K562 (cell line): ENCODE results near the gene PPM1N. TPM values are rescaled to one million over a fixed set of nuclear protein-coding genes. Genes with fewer than 3 reads are reported as not detected.

Source experiments
- ATF3 ChIP-seq, 2 experiments: fragments of 450-650 bp in 1 of 2; sonication (generic) in 1 of 2; formaldehyde crosslinking in 1 of 2; IDR thresholded peaks in 1 of 2; conservative IDR thresholded peaks in 1 of 2; 2 replicates each; pipeline versions ENCODE4 v1.6.1 to v1.8.1; 2016 to 2023; ENCODE audit warnings: mild to moderate bottlenecking in 2 of 2, moderate library complexity in 2 of 2, inconsistent platforms in 1 of 2, missing genetic modification reagents in 1 of 2
- CTBP1 ChIP-seq: fragments of 450-650 bp; IDR thresholded peaks from 2 replicates; pipeline ENCODE4 v1.6.1; 2016; ENCODE audit warnings: borderline replicate concordance
- GATA2 ChIP-seq: sonication (generic); formaldehyde crosslinking; IDR thresholded peaks from 2 replicates; pipeline ENCODE4 v1.4.0; 2020; ENCODE audit warnings: mild to moderate bottlenecking, missing genetic modification reagents
- MCM7 ChIP-seq, 2 experiments: fragments of 450-650 bp; IDR thresholded peaks; 2 replicates each; pipeline ENCODE4 v1.6.1; 2016 to 2018
- NCOA4 ChIP-seq: fragments of 450-650 bp; IDR thresholded peaks from 2 replicates; pipeline ENCODE4 v1.6.1; 2018; ENCODE audit warnings: mild to moderate bottlenecking; ENCODE audit not compliant: partially characterized antibody
- PRDM10 ChIP-seq: fragments of 450-650 bp; IDR thresholded peaks from 2 replicates; pipeline ENCODE4 v1.6.1; 2018; ENCODE audit not compliant: partially characterized antibody
- RAD21 ChIP-seq, 2 experiments: fragments of 250-450 bp in 1 of 2; fragments of 450-650 bp in 1 of 2; sonication (Bioruptor Pico) in 1 of 2; formaldehyde crosslinking in 1 of 2; IDR thresholded peaks in 1 of 2; conservative IDR thresholded peaks in 1 of 2; 2 replicates each; pipeline versions ENCODE4 v1.4.0 to v1.8.0; 2020 to 2022; ENCODE audit warnings: mild to moderate bottlenecking in 2 of 2, moderate library complexity in 1 of 2
- RBFOX2 ChIP-seq: fragments of 200-400 bp; formaldehyde crosslinking; IDR thresholded peaks from 2 replicates; pipeline ENCODE4 v1.6.1; 2017; ENCODE audit warnings: low read depth, mild to moderate bottlenecking, low read length, moderate library complexity
- RBM34 ChIP-seq: fragments of 200-400 bp; formaldehyde crosslinking; IDR thresholded peaks from 2 replicates; pipeline ENCODE4 v1.6.1; 2018; ENCODE audit warnings: low read length, borderline replicate concordance; ENCODE audit not compliant: insufficient read depth
- STAT6 ChIP-seq: sonication (generic); formaldehyde crosslinking; IDR thresholded peaks from 2 replicates; pipeline ENCODE4 v1.8.1; 2023; ENCODE audit warnings: mild to moderate bottlenecking, missing genetic modification reagents
- TAL1 ChIP-seq: fragments of 450-650 bp; IDR thresholded peaks from 2 replicates; pipeline ENCODE4 v1.6.1; 2016; ENCODE audit warnings: mild to moderate bottlenecking
- TFAP4 ChIP-seq: sonication (generic); formaldehyde crosslinking; IDR thresholded peaks from 2 replicates; pipeline ENCODE4 v1.8.0; 2022; ENCODE audit warnings: missing genetic modification reagents, mild to moderate bottlenecking, moderate library complexity, borderline replicate concordance
- ZBTB43 ChIP-seq: sonication (generic); formaldehyde crosslinking; IDR thresholded peaks from 2 replicates; pipeline ENCODE4 v1.8.0; 2023; ENCODE audit warnings: mild to moderate bottlenecking, missing genetic modification reagents
- ZNF146 ChIP-seq: IDR thresholded peaks from one replicate; pipeline ENCODE4 v1.6.1; 2018; ENCODE audit warnings: missing compliant biosample characterization; ENCODE audit not compliant: unreplicated experiment
- ZNF586 ChIP-seq: fragments of 450-650 bp; formaldehyde crosslinking; conservative IDR thresholded peaks from 2 replicates; pipeline ENCODE4 v1.4.0; 2020; ENCODE audit warnings: mild to moderate bottlenecking, moderate library complexity
- polyA plus RNA-seq, 8 experiments: library from polyadenylated mRNA; depleted of rRNA in 4 of 8; stranded (reverse) in 5 of 8; unstranded in 3 of 8; fragments of >200 nt; fragmentation: Nextera tagmentation in 2 of 8; fragmentation: Illumina TruSeq in 1 of 8; extraction: Ambion mirVana in 2 of 8; extraction: Trizol in 1 of 8; gene quantifications; 2 replicates each; pipeline versions ENCODE4 v1.2.1 to v1.2.3, GENCODE V29; 2011 to 2014; ENCODE audit warnings: inconsistent platforms in 1 of 8, missing spikeins in 1 of 8
- total RNA-seq, 7 experiments: library from RNA; depleted of rRNA in 6 of 7; stranded (reverse); fragments of >200 nt in 6 of 7; fragmentation: Illumina TruSeq in 2 of 7; extraction: Trizol in 2 of 7; gene quantifications; 2 replicates each; pipeline versions ENCODE4 v1.2.1 to v1.2.3, GENCODE V29; 2011 to 2021; ENCODE audit warnings: low replicate concordance in 1 of 7

The PPM1N gene
- total and polyA plus RNA-seq, 9 of the 15 experiments (the other 6 are each of a cell fraction or from before 2014, with no cell fraction given): 4.5 to 15.6 (median 8.7) TPM

GRCh38 chr19:45506989-45507871 is 9.0 kb downstream of the PPM1N start, which contains the start of gene VASP (continued):
- peak; percentile 94 for TF ChIP-seq RBFOX2
- TF ChIP-seq ZNF146 (CRISPR knock-in tag): no peak
- TF ChIP-seq TAL1: no peak
- TF ChIP-seq RAD21 (CRISPR knock-in tag; conservative IDR thresholded peaks at IDR 0.05 in 1 of 2, IDR thresholded peaks at IDR 0.05 in 1 of 2): no peak
- no peak for TF ChIP-seq RBM34
- peak; percentile 68; the same call in 1 of the 2 replicates for TF ChIP-seq CTBP1
- TF ChIP-seq TFAP4 (CRISPR knock-in tag): peak; percentile 75
- no peak for TF ChIP-seq NCOA4
- TF ChIP-seq ZBTB43 (CRISPR knock-in tag): no peak
- TF ChIP-seq GATA2 (CRISPR knock-in tag): no peak
- TF ChIP-seq MCM7 (IDR thresholded peaks at IDR 0.05): no peak
- no peak for TF ChIP-seq ZNF586 (CRISPR knock-in tag)
- TF ChIP-seq ATF3 (IDR thresholded peaks at IDR 0.05): no peak
- TF ChIP-seq ATF3 (CRISPR knock-in tag; conservative IDR thresholded peaks at IDR 0.05): no peak
- no peak for TF ChIP-seq STAT6 (CRISPR knock-in tag)
- TF ChIP-seq PRDM10: peak; percentile 81
